Measurements from ENCODE around the gene C12orf76. TPM values are rescaled to one million over a fixed set of nuclear protein-coding genes. Genes with fewer than 3 reads are reported as not detected.

The C12orf76 gene
- 7.6 and 12.5 TPM in 2 replicates for total RNA-seq

DNA sequence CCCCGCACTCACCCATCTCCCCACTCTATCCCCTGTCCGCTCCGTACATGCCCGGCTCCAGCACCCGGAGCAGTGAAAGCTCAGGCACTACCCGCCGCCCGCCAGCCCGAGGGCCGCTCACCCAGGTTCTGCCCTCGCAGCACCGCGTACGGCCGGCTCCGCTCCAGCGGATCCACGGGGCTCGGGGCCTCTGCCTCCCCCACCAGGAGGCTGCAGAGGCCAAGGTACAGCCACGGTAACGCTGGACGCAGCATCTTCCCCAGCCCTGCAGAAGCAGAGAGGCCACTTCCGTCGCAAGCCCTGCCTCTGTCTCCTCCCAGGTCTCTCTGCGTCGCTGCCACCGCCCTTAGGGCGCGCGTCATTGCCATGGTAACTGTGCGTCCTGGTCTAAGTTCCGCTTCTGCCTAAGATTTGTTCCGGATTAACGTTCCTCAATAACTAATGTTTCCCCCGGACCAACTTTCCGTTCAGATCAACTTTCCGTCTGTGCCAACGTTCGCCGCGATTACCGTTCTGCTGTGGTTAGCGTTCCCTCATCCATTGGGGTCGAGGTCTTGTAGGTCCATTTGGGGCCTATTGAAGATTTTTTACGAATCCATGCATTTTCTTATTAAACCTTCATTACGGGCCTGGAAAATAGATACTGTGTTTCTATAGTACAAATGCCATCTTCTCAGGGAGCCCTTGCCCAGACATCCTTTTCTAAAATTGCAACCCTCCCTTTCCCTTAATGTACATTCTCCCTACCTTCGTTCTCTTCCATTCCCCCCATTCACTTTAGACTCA, at the start of gene C12orf76:
TSS of gene C12orf76 (minus strand) at position 281 of the 786 bp plus-strand sequence. CDS start at position 254, 27 bp downstream.

DNA sequence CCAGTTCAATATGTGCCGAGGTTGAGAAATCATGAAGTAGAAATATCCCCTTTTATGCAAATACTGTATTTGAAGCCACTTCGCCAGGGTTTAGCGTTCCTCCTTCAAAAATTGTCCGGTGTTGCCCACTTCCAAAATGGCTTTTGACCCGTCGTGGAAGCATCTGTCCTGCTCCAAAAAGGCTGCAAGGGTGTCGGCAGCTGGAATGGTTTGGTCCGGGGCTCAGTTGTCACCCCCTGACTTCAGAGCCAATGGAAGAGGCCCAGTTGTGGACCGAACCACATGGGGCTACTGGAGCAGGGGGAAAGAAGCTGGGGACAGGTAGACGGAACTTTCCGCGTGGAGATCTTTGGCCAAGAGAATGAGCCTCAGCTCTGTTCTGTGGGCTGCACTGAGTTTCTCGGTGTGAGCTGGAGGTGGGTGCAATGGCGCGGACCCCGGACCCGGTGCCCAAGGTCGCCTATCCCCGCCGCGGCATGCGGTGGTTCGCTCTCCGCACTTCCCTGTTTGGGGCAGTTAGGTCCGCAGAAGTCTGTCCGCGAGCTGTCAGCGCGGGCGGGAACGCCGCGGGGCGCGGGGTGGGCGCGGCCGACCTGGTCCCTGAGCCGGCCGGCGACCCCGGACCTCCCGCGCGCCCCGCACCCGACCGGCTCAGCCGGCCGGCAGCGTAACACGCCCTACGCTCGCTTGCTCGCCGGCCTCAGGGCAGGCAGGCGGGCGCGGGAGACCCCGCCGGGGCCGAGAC, 49.2 kb downstream of the C12orf76 start, which contains the start of gene ANKRD13A:
TSS of gene ANKRD13A (plus strand) at position 527 of the 745 bp plus-strand sequence. CDS start 259 bp downstream, outside the sequence.

DNA sequence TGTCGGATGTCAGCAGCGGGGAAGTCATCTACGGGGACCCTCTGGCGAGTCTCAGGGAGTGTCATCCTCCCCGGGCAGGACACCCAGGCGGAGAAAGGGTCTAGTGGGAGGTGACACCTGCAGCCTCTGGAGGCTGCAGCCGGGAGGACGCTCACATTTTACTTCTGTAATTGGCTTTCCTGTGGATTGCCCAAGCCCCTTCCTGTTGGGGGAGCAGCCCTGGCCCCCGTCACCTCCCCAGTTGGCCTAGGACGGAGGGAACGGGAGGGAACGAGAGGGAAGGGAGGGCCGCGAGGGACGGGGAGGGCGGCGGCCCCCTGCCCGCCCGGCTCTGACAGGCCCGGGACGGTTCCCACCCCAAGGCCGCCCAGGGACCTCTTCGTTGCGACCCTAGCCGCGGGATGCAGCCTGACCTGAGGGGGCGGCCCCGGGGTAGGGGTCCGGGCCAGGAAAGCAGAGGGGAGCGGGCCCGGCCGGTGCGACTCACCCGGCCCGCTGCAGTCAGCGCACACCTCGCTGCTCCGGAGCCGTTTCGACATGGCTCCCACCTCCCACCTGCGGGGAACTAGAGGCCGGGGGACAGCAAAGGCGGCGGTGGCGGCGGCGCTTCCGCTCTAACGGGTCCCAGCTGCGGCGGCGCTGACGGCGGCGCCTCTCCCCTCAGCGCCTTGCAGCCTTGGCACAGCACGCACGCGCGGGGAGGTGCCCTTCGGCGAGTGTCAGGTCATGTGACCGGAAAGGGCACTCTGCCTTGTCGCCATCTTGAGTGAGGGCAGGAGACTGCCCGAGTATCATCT, 52.4 kb downstream of the C12orf76 start, which contains the start of gene GIT2:
TSS of gene GIT2 (minus strand) at position 683 of the 797 bp plus-strand sequence. CDS start at position 539, 144 bp downstream.

Other genes with a start within 250 kb of the C12orf76 start
- 0.65 and 1.1 TPM in 2 replicates for gene TRPV4, start 215.1 kb downstream of the C12orf76 start, total RNA-seq
- gene GLTP, start 168.0 kb downstream of the C12orf76 start, total RNA-seq: 39.2 and 67.1 TPM in 2 replicates
- gene TCHP, start 148.2 kb downstream of the C12orf76 start, total RNA-seq: 5.8 and 8.3 TPM in 2 replicates
- 19.4 and 25.3 TPM in 2 replicates for gene GIT2, start 52.2 kb downstream of the C12orf76 start, total RNA-seq
- gene ANKRD13A, start 49.1 kb downstream of the C12orf76 start, total RNA-seq: 67.2 and 80.8 TPM in 2 replicates
- gene IFT81, start 75.8 kb upstream of the C12orf76 start, total RNA-seq: 3.9 and 6.7 TPM in 2 replicates
- gene ATP2A2, start 232.7 kb upstream of the C12orf76 start, total RNA-seq: 93.2 and 107 TPM in 2 replicates

All from cardiac atrium fibroblast (primary cell).